NB4 (cell line): ENCODE results near the gene SLC25A53.
"Not testable (repeated sequence)": the region's sequence is repeated elsewhere in the genome, so short reads cannot be mapped to it uniquely, and the experiment has no call there.

Source experiments
- DNase-seq: peaks from one replicate; pipeline ENCODE4 v3.0.0; 2010; ENCODE audit warnings: low read depth
- H3K4me3 ChIP-seq: one replicate; pipeline ENCODE4 v1.5.1; 2011; ENCODE audit warnings: mild to moderate bottlenecking, low read depth, low read length, moderate library complexity
- CTCF ChIP-seq: IDR thresholded peaks from one replicate; pipeline ENCODE4 v1.5.1; 2012; ENCODE audit warnings: low read depth, low read length
- MAX ChIP-seq: IDR thresholded peaks from 2 replicates; pipeline ENCODE4 v1.6.1; 2011; ENCODE audit warnings: low read depth, low read length
- MYC ChIP-seq: IDR thresholded peaks from 2 replicates; pipeline ENCODE4 v1.6.1; 2011; ENCODE audit warnings: low read depth, low read length
- POLR2A ChIP-seq: IDR thresholded peaks from 2 replicates; pipeline ENCODE4 v1.6.1; 2011; ENCODE audit warnings: mild to moderate bottlenecking; ENCODE audit not compliant: insufficient read length; ENCODE audit errors: extremely low read depth

The SLC25A53 gene

GRCh38 chrX:104112326-104112951 lies 44.4 kb downstream of the SLC25A53 start, which contains the start of gene ZCCHC18:
TSS of gene ZCCHC18 (plus strand) at chrX:104112523. CDS start at chrX:104114112, 1,589 bp downstream.
- no peak for TF ChIP-seq CTCF
- TF ChIP-seq MYC = no peak
- TF ChIP-seq MAX = no peak
- TF ChIP-seq POLR2A = no peak

GRCh38 chrX:104110491-104111240 lies 46.1 kb downstream of the SLC25A53 start:
- not testable (repeated sequence) for DNase-seq, H3K4me3 ChIP-seq

More at GRCh38 chrX:104112326-104112951, 44.4 kb downstream of the SLC25A53 start, which contains the start of gene ZCCHC18:
- peak within 1 kb of the TSS; percentile 34 for H3K4me3 ChIP-seq
- peak; percentile 53 for DNase-seq

GRCh38 chrX:104108955-104109354 lies 47.9 kb downstream of the SLC25A53 start:
- no peak overlapping the region for H3K4me3 ChIP-seq
- TF ChIP-seq POLR2A (no peak), MYC (no peak), CTCF (no peak)
- DNase-seq = no peak

GRCh38 chrX:104105330-104106262 lies 51.2 kb downstream of the SLC25A53 start:
- DNase-seq = no peak
- no peak overlapping the region for H3K4me3 ChIP-seq
- TF ChIP-seq CTCF (no peak), POLR2A (no peak), MAX (no peak), MYC (no peak)

GRCh38 chrX:104104676-104105075 lies 52.1 kb downstream of the SLC25A53 start:
- TF ChIP-seq MAX (no peak), MYC (no peak), POLR2A (no peak), CTCF (no peak)
- no peak for DNase-seq
- no peak overlapping the region for H3K4me3 ChIP-seq

- TF ChIP-seq CTCF = no peak
- no peak for TF ChIP-seq POLR2A
- TF ChIP-seq MAX = no peak
- no peak for TF ChIP-seq MYC
- no peak for DNase-seq
- no peak overlapping the region for H3K4me3 ChIP-seq
Measured at GRCh38 chrX:104098919-104099318, 57.9 kb downstream of the SLC25A53 start.
